Natural killer cell (primary cell): Measurements from ENCODE around the gene PDE6A. TPM values are rescaled to one million over a fixed set of nuclear protein-coding genes. Genes with fewer than 3 reads are reported as not detected.
"Not testable (repeated sequence)": the region's sequence is repeated elsewhere in the genome, so short reads cannot be mapped to it uniquely, and the experiment has no call there.

Experiments
- ATAC-seq, 3 donors: fragments of 150-1000 bp in 2 of 3; fragments of 200-7000 bp in 1 of 3; cut with Tn5 transposase; 1 replicate in 1 of 3; 2 replicates in 2 of 3; pipeline ENCODE4 v1.10.0; 2021; ENCODE audit warnings: mild to moderate bottlenecking in 2 of 3, moderate library complexity in 2 of 3
- DNase-seq, 2 donors: peaks; one replicate each; pipeline versions ENCODE4 v3.0.0 to v3.0.0-alpha.2; 2013 to 2021; ENCODE audit warnings: mixed read lengths in 1 of 2
- H3K27ac ChIP-seq: one replicate; pipeline ENCODE4 v1.5.1; 2013; ENCODE audit warnings: mild to moderate bottlenecking, low read length
- H3K27me3 ChIP-seq: one replicate; pipeline ENCODE4 v1.6.1; 2013; ENCODE audit warnings: low read length; ENCODE audit not compliant: control insufficient read depth, insufficient read depth
- H3K36me3 ChIP-seq: one replicate; pipeline ENCODE4 v1.6.1; 2013; ENCODE audit warnings: low read length; ENCODE audit not compliant: control insufficient read depth, insufficient read depth
- H3K4me1 ChIP-seq: one replicate; pipeline ENCODE4 v1.6.1; 2013; ENCODE audit warnings: low read length; ENCODE audit not compliant: control insufficient read depth, insufficient read depth
- H3K4me3 ChIP-seq: one replicate; pipeline ENCODE4 v1.5.1; 2013; ENCODE audit warnings: low read length
- H3K9me3 ChIP-seq: one replicate; pipeline ENCODE4 v1.6.1; 2013; ENCODE audit warnings: low read length; ENCODE audit not compliant: control insufficient read depth, insufficient read depth
- H3K27ac Mint-ChIP-seq, 2 donors: one replicate each; pipeline ENCODE4 v1.8.0; 2022; ENCODE audit warnings: mild to moderate bottlenecking in 2 of 2, mixed read lengths in 2 of 2, moderate library complexity in 1 of 2
- H3K27me3 Mint-ChIP-seq, 2 donors: one replicate each; pipeline ENCODE4 v1.8.0; 2022; ENCODE audit warnings: low read depth in 2 of 2, mixed read lengths in 2 of 2
- H3K36me3 Mint-ChIP-seq: one replicate; pipeline ENCODE4 v1.8.0; 2022; ENCODE audit warnings: mixed read lengths
- H3K4me1 Mint-ChIP-seq, 2 donors: one replicate each; pipeline ENCODE4 v1.8.0; 2022; ENCODE audit warnings: mixed read lengths in 2 of 2
- H3K4me3 Mint-ChIP-seq: one replicate; pipeline ENCODE4 v1.8.0; 2022; ENCODE audit warnings: mild to moderate bottlenecking, moderate library complexity, mixed read lengths
- H3K9me3 Mint-ChIP-seq, 2 donors: one replicate each; pipeline ENCODE4 v1.8.0; 2022; ENCODE audit warnings: mixed read lengths in 2 of 2
- WGBS: methylation state at CpG from one replicate; pipeline ENCODE4 v1.1.7; 2013; ENCODE audit warnings: missing lambda C conversion rate; ENCODE audit not compliant: insufficient coverage; 5-methylcytosine and 5-hydroxymethylcytosine counted together
- intact Hi-C: fragments of 100-400 bp; cut with micrococcal nuclease; formaldehyde crosslinking; loops from one replicate; pipeline ENCODE4 v1.14.2; 2022
- total RNA-seq, 4 donors: library from RNA; stranded (reverse); fragments of 120-200 nt in 1 of 4; gene quantifications; one replicate each; pipeline versions ENCODE4 v1.2.3 to v1.2.4, GENCODE V29; 2013 to 2022
- TF ChIP-seq, protein P1 (sequence below): fragments of 200-600 bp; IDR thresholded peaks from one replicate; pipeline ENCODE4 v1.8.0; 2022; ENCODE audit warnings: antibody characterized with exemption

Gene PDE6A
- total RNA-seq, 3 donors from 2014 or later (not counting 1 experiment from before 2014, with no cell fraction given), result not detected

DNA sequence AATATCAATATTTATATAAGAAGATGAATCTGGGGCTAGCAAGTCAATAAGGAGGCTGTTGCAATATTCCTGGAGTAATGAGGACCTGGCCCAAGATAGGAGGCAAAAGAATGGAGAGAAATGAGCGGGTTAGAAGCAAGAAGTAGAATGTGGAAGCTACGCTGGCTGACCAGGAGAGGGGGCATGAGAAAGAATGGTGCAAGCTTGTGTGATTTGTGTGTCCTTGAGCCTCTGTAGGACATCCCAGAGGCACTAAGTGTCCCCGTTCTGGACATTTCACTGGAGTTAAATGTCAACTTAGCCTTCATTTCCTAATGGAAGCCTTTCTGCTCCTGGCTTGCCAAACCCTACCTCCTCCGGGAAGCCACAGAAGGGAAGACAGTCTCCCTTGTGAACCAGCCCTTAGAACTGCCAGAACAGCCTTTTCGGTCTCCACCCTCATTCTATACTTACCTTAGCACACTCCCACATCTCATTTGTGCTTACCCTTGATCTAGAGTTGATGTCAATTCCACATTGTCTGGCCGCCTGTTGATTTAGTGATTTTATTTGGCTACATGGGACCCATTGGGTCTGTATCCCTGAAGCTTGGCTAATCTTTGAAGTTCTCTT lies 6.7 kb upstream of the PDE6A start:
- Mint-ChIP-seq H3K27ac (no peak overlapping the region), H3K36me3 (no peaks in the 10 kb centered on the region), H3K27me3 (peaks cover 20 to 29% of the 10 kb centered on the region in 2 donors), H3K4me1 (no peaks in the 10 kb centered on the region), H3K9me3 (no peaks in the 10 kb centered on the region), H3K4me3 (no peak overlapping the region)
- 91% methylated on average over 6 of the region's 6 CpGs for WGBS
- H3K27ac ChIP-seq, result no peak overlapping the region
- DNase-seq (peak in 1 of 2 donors; percentile 7), ATAC-seq (no peak)
- intact Hi-C loops, result no loop called here
- TF ChIP-seq, protein P1, sequence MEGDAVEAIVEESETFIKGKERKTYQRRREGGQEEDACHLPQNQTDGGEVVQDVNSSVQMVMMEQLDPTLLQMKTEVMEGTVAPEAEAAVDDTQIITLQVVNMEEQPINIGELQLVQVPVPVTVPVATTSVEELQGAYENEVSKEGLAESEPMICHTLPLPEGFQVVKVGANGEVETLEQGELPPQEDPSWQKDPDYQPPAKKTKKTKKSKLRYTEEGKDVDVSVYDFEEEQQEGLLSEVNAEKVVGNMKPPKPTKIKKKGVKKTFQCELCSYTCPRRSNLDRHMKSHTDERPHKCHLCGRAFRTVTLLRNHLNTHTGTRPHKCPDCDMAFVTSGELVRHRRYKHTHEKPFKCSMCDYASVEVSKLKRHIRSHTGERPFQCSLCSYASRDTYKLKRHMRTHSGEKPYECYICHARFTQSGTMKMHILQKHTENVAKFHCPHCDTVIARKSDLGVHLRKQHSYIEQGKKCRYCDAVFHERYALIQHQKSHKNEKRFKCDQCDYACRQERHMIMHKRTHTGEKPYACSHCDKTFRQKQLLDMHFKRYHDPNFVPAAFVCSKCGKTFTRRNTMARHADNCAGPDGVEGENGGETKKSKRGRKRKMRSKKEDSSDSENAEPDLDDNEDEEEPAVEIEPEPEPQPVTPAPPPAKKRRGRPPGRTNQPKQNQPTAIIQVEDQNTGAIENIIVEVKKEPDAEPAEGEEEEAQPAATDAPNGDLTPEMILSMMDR, result no peak
- no peaks in the 10 kb centered on the region for H3K9me3 ChIP-seq
- H3K4me3 ChIP-seq, result no peak overlapping the region
- H3K36me3 ChIP-seq, result no peaks in the 10 kb centered on the region
- no peaks in the 10 kb centered on the region for H3K4me1 ChIP-seq
- no peaks in the 10 kb centered on the region for H3K27me3 ChIP-seq

DNA sequence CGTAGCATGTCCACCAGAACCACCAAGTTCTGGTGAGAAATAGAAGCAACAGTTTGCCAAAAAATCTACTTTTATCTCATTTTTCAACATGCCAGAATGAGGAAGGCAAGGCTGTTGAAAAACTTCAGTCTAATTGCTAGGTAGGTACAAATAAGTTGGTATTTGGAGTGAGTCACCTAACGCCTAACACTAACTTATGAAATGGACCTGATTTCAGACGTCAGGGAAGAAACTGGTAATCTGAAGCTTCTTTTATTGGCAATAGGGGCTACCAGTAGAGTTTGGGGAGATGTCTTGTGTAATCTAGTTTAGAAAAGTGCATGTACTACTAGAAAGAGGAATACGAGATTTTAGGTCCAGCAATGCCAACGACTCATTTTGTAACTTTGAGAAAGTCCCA lies 4.4 kb upstream of the PDE6A start:
- TF ChIP-seq, protein P1, result no peak
- Mint-ChIP-seq H3K4me3 (no peak overlapping the region), H3K36me3 (no peaks in the 10 kb centered on the region), H3K27ac (no peak overlapping the region), H3K27me3 (peaks cover 21 to 32% of the 10 kb centered on the region in 2 donors), H3K4me1 (no peaks in the 10 kb centered on the region), H3K9me3 (no peaks in the 10 kb centered on the region)
- Histone ChIP-seq H3K27ac (no peak overlapping the region), H3K4me3 (no peak overlapping the region), H3K27me3 (no peaks in the 10 kb centered on the region), H3K36me3 (no peaks in the 10 kb centered on the region), H3K9me3 (no peaks in the 10 kb centered on the region), H3K4me1 (no peaks in the 10 kb centered on the region)
- no peak for ATAC-seq
- intact Hi-C loops, result no loop called here
- no peak for DNase-seq
- 96% methylated on average over 3 of the region's 5 CpGs for WGBS

DNA sequence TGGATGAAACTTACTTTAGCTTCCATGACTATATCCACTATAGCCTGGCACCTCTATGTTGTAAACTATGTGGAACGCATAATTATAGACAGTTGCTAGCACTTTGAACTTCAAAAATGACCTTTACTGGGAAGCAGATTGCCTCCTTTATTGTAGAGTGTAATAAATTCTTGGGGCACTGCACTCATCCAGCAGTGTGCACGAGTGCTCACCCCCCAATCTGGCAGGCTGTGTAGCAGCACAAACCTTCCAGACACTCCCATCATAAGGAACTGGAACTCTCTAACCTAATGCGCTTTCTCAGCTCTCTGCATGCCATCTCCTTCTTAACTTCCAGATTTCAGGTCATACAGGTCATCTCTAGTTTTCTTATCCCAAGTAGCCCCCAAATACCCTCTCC lies 1.5 kb upstream of the PDE6A start:
- no peak overlapping the region for H3K27ac ChIP-seq
- Mint-ChIP-seq H3K9me3 (no peaks in the 10 kb centered on the region), H3K27ac (no peak overlapping the region), H3K4me3 (no peak overlapping the region), H3K27me3 (peaks cover 21 to 44% of the 10 kb centered on the region in 2 donors), H3K4me1 (no peaks in the 10 kb centered on the region), H3K36me3 (no peaks in the 10 kb centered on the region)
- H3K36me3 ChIP-seq, result no peaks in the 10 kb centered on the region
- WGBS, result 93% methylated on average over 3 of the region's 3 CpGs
- no peaks in the 10 kb centered on the region for H3K27me3 ChIP-seq
- no peaks in the 10 kb centered on the region for H3K9me3 ChIP-seq
- ATAC-seq, result no peak
- TF ChIP-seq, protein P1, result no peak
- no peak overlapping the region for H3K4me3 ChIP-seq
- H3K4me1 ChIP-seq, result no peaks in the 10 kb centered on the region
- intact Hi-C loops, result no loop called here
- DNase-seq, result no peak

DNA sequence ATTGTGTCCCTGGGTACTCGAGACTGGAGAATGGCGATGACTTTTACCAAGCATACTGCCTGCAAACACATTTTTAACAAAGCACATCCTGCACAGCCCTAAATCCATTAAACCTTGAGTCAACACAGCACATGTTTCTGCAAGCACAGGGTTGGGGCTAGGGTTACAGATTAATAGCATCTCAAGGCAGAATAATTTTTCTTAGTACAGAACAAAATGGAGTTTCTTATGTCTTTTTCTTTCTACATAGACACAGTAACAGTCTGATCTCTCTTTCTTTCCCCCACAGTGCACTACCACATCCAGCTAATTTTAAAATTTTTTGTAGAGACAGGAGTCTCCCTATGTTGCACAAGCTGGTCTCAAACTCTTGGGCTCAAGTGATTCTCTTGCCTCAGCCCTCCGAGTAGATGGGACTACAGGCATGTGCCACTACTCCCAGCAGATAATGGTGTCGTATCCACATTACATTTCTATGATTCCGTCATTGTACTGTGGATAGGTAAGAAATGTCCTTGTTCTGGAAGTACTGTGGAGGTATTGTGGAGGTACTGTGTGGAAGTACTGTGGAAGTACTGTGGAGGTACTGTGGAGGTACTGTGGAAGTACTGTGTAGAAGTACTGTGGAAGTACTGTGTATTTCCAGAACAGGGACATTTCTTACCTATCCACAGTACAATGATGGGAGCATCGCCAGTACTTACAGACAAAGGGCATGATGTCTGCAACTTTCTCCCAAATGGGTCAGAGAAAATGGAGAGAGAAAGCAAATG lies 1.2 kb downstream of the PDE6A start:
- 93% methylated on average over 6 of the region's 6 CpGs for WGBS
- H3K4me3 ChIP-seq, H3K9me3 Mint-ChIP-seq, H3K4me1 Mint-ChIP-seq, H3K36me3 ChIP-seq, H3K27ac Mint-ChIP-seq, H3K27ac ChIP-seq, H3K4me3 Mint-ChIP-seq, ATAC-seq, DNase-seq, H3K27me3 ChIP-seq, H3K4me1 ChIP-seq, H3K36me3 Mint-ChIP-seq, H3K9me3 ChIP-seq, intact Hi-C loops: not testable (repeated sequence)
- H3K27me3 Mint-ChIP-seq, result peaks cover 8 to 27% of the 10 kb centered on the region in 2 donors

DNA sequence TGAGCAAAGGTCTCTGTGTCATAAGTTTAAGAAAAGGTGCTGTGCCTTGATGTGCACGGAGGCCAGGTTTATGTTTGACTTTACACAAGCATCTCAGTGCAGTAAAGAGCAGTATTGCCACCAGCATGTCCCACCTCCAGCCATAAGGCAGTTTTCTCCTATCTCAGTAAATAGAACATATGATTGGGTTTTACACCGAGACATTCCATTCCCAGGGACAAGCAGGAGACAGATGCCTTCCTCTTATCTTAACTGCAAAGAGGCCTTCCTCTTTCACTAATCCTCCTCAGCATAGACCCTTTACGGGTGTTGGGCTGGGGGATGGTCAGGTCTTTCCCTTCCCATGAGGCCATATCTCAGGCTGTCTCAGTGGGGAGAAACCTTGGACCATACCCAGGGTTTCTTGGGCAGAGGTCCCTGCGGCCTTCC lies 1.8 kb downstream of the PDE6A start:
- intact Hi-C loops, H3K27ac Mint-ChIP-seq, H3K27me3 ChIP-seq, ATAC-seq, H3K4me1 Mint-ChIP-seq, H3K9me3 ChIP-seq, H3K4me3 Mint-ChIP-seq, H3K4me1 ChIP-seq, H3K9me3 Mint-ChIP-seq, H3K36me3 ChIP-seq, H3K4me3 ChIP-seq, DNase-seq, H3K36me3 Mint-ChIP-seq, H3K27ac ChIP-seq: not testable (repeated sequence)
- peaks cover 7 to 26% of the 10 kb centered on the region in 2 donors for H3K27me3 Mint-ChIP-seq
- WGBS, result 89% methylated on average over 4 of the region's 4 CpGs
